ENCODE data around the gene ADAMTS9.

DNA sequence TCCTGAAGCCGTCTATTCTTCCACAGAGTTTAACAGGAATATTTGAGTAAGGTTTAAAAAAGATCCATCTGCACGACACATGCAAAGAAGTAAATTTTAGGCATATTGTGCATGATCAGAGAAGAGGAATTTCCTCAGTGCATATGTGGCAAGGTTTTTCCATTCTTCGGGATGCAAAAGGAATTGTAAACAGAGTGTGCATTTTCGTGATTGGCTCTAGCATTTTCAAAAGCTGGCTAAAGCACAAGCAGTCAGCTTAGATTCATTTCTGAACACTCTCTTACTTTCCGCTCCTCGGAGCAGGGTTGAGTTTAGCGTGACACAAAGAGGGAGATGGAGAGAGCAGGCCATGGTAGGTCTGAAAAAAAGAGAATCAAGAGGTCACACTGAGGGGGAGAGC is 128.2 kb downstream of the ADAMTS9 start:
- no peak for TF ChIP-seq POLR2A (IDR thresholded peaks at IDR 0.05)
- TF ChIP-seq, protein P1, sequence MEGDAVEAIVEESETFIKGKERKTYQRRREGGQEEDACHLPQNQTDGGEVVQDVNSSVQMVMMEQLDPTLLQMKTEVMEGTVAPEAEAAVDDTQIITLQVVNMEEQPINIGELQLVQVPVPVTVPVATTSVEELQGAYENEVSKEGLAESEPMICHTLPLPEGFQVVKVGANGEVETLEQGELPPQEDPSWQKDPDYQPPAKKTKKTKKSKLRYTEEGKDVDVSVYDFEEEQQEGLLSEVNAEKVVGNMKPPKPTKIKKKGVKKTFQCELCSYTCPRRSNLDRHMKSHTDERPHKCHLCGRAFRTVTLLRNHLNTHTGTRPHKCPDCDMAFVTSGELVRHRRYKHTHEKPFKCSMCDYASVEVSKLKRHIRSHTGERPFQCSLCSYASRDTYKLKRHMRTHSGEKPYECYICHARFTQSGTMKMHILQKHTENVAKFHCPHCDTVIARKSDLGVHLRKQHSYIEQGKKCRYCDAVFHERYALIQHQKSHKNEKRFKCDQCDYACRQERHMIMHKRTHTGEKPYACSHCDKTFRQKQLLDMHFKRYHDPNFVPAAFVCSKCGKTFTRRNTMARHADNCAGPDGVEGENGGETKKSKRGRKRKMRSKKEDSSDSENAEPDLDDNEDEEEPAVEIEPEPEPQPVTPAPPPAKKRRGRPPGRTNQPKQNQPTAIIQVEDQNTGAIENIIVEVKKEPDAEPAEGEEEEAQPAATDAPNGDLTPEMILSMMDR (IDR thresholded peaks at IDR 0.05) = no peak

Data from ovary (tissue), 3 donors.